Activated B cell treated with CpG ODN at 0.5 μM for 24 hours (primary cell): ENCODE measurements around the gene TSPAN9. TPM values are rescaled to one million over a fixed set of nuclear protein-coding genes. Genes with fewer than 3 reads are reported as not detected.

Source experiments
- ATAC-seq: fragments of 200-7000 bp; cut with Tn5 transposase; one replicate; pipeline ENCODE4 v1.10.0; 2021; ENCODE audit warnings: low read depth, mild to moderate bottlenecking, moderate library complexity
- CTCF ChIA-PET: fragments of 350-600 bp; sonication (Branson Sonifier 250); formaldehyde crosslinking; loops from one replicate; lab custom pipeline; 2021; ENCODE audit warnings: antibody characterized with exemption; lab: Charles Lee
- POLR2A ChIA-PET: fragments of 350-600 bp; sonication (Branson Sonifier 250); formaldehyde crosslinking; loops from one replicate; lab custom pipeline; 2021; ENCODE audit warnings: antibody characterized with exemption; lab: Charles Lee
- DNase-seq: peaks from one replicate; pipeline ENCODE4 v3.0.0; 2022
- H3K27ac Mint-ChIP-seq: one replicate; pipeline ENCODE4 v1.8.0; 2020; ENCODE audit warnings: mixed read lengths
- H3K27me3 Mint-ChIP-seq: one replicate; pipeline ENCODE4 v1.8.0; 2021; ENCODE audit warnings: mixed read lengths
- H3K36me3 Mint-ChIP-seq: one replicate; pipeline ENCODE4 v1.8.0; 2021; ENCODE audit warnings: low read depth, mixed read lengths
- H3K4me1 Mint-ChIP-seq: one replicate; pipeline ENCODE4 v1.8.0; 2021; ENCODE audit warnings: mixed read lengths
- H3K4me3 Mint-ChIP-seq: one replicate; pipeline ENCODE4 v1.8.0; 2020; ENCODE audit warnings: mild to moderate bottlenecking, mixed read lengths
- H3K9me3 Mint-ChIP-seq: one replicate; pipeline ENCODE4 v1.8.0; 2020; ENCODE audit warnings: mixed read lengths
- CTCF ChIP-seq: fragments of 200-600 bp; IDR thresholded peaks from one replicate; pipeline ENCODE4 v1.8.0; 2022; ENCODE audit warnings: antibody characterized with exemption, mild to moderate bottlenecking
- intact Hi-C: fragments of 100-400 bp; cut with micrococcal nuclease; formaldehyde crosslinking; loops from one replicate; pipeline ENCODE4 v1.15.1; 2024
- total RNA-seq: library from RNA; stranded (reverse); gene quantifications from 2 replicates; pipeline ENCODE4 v1.2.3, GENCODE V29; 2022

The TSPAN9 gene
- total RNA-seq, 1 donor from 2014 or later, result 0.20 TPM

DNA sequence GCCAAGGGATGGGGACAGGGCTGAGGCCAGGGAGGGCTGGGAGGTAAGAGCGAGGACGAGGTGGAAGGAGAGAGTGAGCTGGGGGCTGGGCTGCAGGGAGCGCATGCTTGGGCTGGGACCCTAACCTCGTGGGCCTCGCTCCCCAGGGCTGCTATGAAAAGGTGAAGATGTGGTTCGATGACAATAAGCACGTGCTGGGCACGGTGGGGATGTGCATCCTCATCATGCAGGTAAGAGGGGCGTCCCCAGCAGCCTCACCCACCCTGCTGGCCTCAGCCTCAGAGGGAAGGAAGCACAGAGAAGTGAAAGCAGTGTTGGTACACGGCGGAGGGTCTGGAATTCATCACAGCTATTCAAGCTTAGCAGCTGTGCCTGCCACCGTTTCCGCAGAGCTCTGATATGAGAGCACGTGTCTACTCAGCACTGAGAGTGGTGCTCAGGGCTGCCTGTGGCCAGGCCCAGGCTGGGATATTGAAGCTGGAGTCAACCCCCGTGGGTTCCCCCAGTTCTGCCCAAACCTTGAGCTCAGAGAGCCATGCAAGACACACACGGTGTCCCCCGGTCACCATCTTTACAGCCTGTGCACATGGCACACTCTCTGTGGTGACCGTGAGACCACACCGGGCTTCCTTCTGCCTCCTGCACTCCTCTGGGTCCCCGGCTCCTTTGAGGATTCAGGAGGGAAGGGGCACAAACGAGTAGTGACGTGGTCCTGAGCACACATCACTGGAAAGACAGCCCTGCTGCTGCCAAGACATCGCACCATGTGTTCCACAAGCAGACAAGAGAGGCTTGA, 204.6 kb downstream of the TSPAN9 start:
- POLR2A ChIA-PET, result no interaction called here

DNA sequence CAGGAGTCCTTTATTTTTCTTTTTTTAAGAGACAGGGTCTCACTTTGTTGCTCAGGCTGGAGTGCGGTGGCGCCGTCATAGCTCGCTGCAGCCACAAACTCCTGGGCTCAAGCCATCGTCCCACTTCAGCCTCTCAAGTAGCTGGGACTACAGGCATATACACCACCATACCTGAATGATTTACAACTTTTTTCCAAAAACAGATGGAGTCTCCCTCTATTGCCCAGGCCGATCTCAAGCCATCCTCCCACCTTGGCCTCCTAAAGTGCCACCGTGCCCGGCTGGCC, 205.1 kb downstream of the TSPAN9 start:
- peaks cover 3% of the 10 kb centered on the region for H3K4me1 Mint-ChIP-seq
- peaks cover 11% of the 10 kb centered on the region for H3K27me3 Mint-ChIP-seq
- no peak overlapping the region for H3K4me3 Mint-ChIP-seq
- ChIA-PET CTCF (interaction anchor here (1.6 kb wide), 1 partner anchor 18 kb away, joined by 3 read pairs; no protein-coding TSS in a partner anchor), POLR2A (no interaction called here)
- H3K36me3 Mint-ChIP-seq, result no peaks in the 10 kb centered on the region
- no peak for DNase-seq
- intact Hi-C loops, result no loop called here
- no peak overlapping the region for H3K27ac Mint-ChIP-seq
- ATAC-seq, result no peak
- H3K9me3 Mint-ChIP-seq, result no peaks in the 10 kb centered on the region
- no peak for TF ChIP-seq CTCF

More for the DNA sequence above, 204.6 kb downstream of the TSPAN9 start:
- Mint-ChIP-seq H3K27ac (no peak overlapping the region), H3K9me3 (no peaks in the 10 kb centered on the region), H3K4me3 (no peak overlapping the region), H3K27me3 (peaks cover 14% of the 10 kb centered on the region), H3K4me1 (peaks cover 3% of the 10 kb centered on the region), H3K36me3 (no peaks in the 10 kb centered on the region)
- no peak for TF ChIP-seq CTCF
- DNase-seq (no peak), ATAC-seq (peak; percentile 66)
- intact Hi-C loops, result no loop called here
- CTCF ChIA-PET, result interaction anchor here (1.6 kb wide), 1 partner anchor 18 kb away, joined by 3 read pairs; no protein-coding TSS in a partner anchor

GRCh38 chr12:3283137-3283680, 206.0 kb downstream of the TSPAN9 start:
- Mint-ChIP-seq H3K4me3 (no peak overlapping the region), H3K9me3 (no peaks in the 10 kb centered on the region), H3K27ac (no peak overlapping the region), H3K27me3 (peaks cover 8% of the 10 kb centered on the region), H3K4me1 (peaks cover 3% of the 10 kb centered on the region), H3K36me3 (no peaks in the 10 kb centered on the region)
- ATAC-seq (no peak), DNase-seq (no peak)
- intact Hi-C loops, result no loop called here
- TF ChIP-seq CTCF, result no peak
- ChIA-PET POLR2A (no interaction called here), CTCF (no interaction called here)

GRCh38 chr12:3284405-3284804, 207.2 kb downstream of the TSPAN9 start:
- TF ChIP-seq CTCF, result no peak
- Mint-ChIP-seq H3K27ac (no peak overlapping the region), H3K9me3 (no peaks in the 10 kb centered on the region), H3K4me1 (peaks cover 3% of the 10 kb centered on the region), H3K4me3 (no peak overlapping the region), H3K36me3 (no peaks in the 10 kb centered on the region), H3K27me3 (peaks cover 5% of the 10 kb centered on the region)
- ATAC-seq, result no peak
- ChIA-PET CTCF (no interaction called here), POLR2A (no interaction called here)
- intact Hi-C loops, result no loop called here
- no peak for DNase-seq

DNA sequence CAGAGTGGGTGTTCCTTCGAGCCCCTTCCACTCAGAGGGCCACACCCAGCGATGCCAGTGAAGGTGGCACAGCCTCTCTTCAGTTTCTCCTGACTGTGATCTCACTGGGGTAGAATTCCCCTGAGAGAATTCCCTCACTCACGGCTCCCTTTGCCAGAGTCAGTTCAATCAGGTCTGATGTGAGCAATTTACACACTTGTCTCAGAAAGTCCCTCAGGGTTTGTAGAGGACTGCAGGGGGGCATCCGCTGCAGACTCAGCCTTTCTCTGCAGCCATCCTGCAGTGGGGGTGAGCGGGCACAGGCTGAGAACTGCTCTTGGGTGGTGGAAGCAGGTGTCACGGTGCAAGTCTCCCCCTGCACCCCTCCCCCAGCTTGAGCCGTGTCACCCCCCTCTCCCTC, 208.4 kb downstream of the TSPAN9 start:
- no peak for ATAC-seq
- Mint-ChIP-seq H3K4me3 (no peak overlapping the region), H3K27ac (no peak overlapping the region), H3K4me1 (peaks cover 3% of the 10 kb centered on the region), H3K36me3 (no peaks in the 10 kb centered on the region), H3K9me3 (no peaks in the 10 kb centered on the region), H3K27me3 (peaks cover 5% of the 10 kb centered on the region)
- DNase-seq, result no peak
- no peak for TF ChIP-seq CTCF
- intact Hi-C loops, result no loop called here
- CTCF ChIA-PET, result no interaction called here
- POLR2A ChIA-PET, result no interaction called here
